SK-N-SH (cell line): ENCODE data around the gene PPP3CA.

Source experiments
- EP300 ChIP-seq, 2 experiments: IDR thresholded peaks; 2 replicates each; pipeline versions ENCODE4 v1.4.0 to v1.6.1; 2012; ENCODE audit warnings: borderline replicate concordance in 1 of 2, low read depth in 1 of 2, low read length in 1 of 2
- EZH2phosphoT487 ChIP-seq: fragments of 200-600 bp; sonication (generic); IDR thresholded peaks from 2 replicates; pipeline ENCODE4 v1.6.1; 2017; ENCODE audit warnings: low read depth, mixed run types, mild to moderate bottlenecking, antibody characterized with exemption, moderate library complexity, borderline replicate concordance
- MXI1 ChIP-seq: IDR thresholded peaks from 2 replicates; pipeline ENCODE4 v1.6.1; 2012; ENCODE audit warnings: mild to moderate bottlenecking, low read depth, low read length, improper control_type of control experiment
- RAD21 ChIP-seq: IDR thresholded peaks from 2 replicates; pipeline ENCODE4 v1.6.1; 2012; ENCODE audit warnings: mild to moderate bottlenecking, low read length
- TF ChIP-seq, protein P1 (sequence below): fragments of 200-600 bp; sonication (generic); IDR thresholded peaks from 2 replicates; pipeline ENCODE4 v1.6.1; 2017; ENCODE audit warnings: antibody characterized with exemption, mild to moderate bottlenecking, moderate library complexity

DNA sequence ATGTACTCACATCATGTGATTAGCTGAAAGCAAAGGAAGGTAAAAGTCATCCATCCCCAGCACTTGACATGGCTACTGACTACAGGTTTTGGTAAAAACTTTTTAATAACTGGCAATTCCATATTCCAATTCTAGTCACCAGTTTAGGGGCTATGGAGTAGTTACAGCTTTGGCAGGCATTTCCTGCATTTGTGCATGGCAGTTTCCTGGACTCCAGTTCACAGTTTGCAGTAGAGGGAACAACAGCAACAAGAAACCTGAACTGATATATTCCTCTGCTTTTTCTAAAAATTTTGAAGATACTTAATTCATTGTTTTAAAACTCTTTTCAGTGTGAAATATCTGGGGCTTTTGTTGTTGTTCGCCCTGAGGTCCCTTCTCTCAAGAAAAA lies 184.3 kb downstream of the PPP3CA start:
- TF ChIP-seq EP300 (IDR thresholded peaks at IDR 0.05; ENCODE audit: borderline replicate concordance in 1 of 2, low read depth in 1 of 2, low read length in 1 of 2) = no peak
- TF ChIP-seq EZH2phosphoT487 = no peak
- no peak for TF ChIP-seq RAD21
- TF ChIP-seq, protein P1, sequence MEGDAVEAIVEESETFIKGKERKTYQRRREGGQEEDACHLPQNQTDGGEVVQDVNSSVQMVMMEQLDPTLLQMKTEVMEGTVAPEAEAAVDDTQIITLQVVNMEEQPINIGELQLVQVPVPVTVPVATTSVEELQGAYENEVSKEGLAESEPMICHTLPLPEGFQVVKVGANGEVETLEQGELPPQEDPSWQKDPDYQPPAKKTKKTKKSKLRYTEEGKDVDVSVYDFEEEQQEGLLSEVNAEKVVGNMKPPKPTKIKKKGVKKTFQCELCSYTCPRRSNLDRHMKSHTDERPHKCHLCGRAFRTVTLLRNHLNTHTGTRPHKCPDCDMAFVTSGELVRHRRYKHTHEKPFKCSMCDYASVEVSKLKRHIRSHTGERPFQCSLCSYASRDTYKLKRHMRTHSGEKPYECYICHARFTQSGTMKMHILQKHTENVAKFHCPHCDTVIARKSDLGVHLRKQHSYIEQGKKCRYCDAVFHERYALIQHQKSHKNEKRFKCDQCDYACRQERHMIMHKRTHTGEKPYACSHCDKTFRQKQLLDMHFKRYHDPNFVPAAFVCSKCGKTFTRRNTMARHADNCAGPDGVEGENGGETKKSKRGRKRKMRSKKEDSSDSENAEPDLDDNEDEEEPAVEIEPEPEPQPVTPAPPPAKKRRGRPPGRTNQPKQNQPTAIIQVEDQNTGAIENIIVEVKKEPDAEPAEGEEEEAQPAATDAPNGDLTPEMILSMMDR = no peak
- no peak for TF ChIP-seq MXI1
